Loucy (cell line): ENCODE measurements around the gene CCM2.

ENCODE experiments used
- EZH2phosphoT487 ChIP-seq: fragments of 200-600 bp; IDR thresholded peaks from 2 replicates; pipeline ENCODE4 v1.6.1; 2018; ENCODE audit warnings: antibody characterized with exemption, mild to moderate bottlenecking, moderate library complexity, borderline replicate concordance
- TF ChIP-seq, protein P1 (sequence below): fragments of 200-600 bp; sonication (generic); conservative IDR thresholded peaks from 2 replicates; pipeline ENCODE4 v1.5.1; 2014; ENCODE audit warnings: mild to moderate bottlenecking, antibody characterized with exemption, low read length

DNA sequence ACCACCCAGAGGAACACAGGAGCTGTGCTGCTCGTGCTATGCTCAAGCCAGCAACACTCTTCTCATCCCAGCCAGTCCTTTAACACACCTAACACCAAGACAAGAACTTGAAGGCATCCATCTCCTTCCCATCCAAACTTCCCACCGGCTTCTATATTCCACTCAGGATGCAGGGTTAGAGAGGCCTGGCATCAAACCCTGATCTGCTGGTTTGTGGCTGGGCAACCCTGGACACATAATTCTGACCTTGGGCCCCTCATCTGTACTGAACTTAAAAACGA, 15.6 kb upstream of the CCM2 start:
- TF ChIP-seq, protein P1, sequence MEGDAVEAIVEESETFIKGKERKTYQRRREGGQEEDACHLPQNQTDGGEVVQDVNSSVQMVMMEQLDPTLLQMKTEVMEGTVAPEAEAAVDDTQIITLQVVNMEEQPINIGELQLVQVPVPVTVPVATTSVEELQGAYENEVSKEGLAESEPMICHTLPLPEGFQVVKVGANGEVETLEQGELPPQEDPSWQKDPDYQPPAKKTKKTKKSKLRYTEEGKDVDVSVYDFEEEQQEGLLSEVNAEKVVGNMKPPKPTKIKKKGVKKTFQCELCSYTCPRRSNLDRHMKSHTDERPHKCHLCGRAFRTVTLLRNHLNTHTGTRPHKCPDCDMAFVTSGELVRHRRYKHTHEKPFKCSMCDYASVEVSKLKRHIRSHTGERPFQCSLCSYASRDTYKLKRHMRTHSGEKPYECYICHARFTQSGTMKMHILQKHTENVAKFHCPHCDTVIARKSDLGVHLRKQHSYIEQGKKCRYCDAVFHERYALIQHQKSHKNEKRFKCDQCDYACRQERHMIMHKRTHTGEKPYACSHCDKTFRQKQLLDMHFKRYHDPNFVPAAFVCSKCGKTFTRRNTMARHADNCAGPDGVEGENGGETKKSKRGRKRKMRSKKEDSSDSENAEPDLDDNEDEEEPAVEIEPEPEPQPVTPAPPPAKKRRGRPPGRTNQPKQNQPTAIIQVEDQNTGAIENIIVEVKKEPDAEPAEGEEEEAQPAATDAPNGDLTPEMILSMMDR, result no peak
- TF ChIP-seq EZH2phosphoT487, result no peak
